Suppressor macrophage treated with lipopolysaccharide for 4 hours (primary cell): ENCODE results near the gene TULP1.

Experiments used
- DNase-seq: peaks from one replicate; pipeline ENCODE4 v3.0.0-alpha.2; 2020

Gene TULP1

DNA sequence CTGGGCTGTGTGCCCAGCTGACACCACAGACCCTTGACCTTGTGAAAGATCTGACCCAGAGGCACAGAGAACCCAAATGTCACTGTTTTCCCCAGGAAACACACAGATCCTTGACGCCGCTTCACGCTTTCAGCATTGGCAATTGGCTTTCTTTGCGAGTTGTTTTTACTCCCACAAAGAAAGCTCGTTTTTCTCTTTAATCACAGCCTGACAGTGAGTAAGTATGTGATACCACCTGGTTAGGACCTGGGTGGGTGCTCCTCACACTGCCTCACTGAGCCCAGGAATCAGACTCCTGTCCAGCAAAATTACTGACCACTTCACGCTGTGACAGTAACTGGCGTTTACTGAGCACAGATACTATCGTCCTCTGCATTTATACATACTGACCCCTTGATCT, 31.5 kb downstream of the TULP1 start:
- DNase-seq = no peak

DNA sequence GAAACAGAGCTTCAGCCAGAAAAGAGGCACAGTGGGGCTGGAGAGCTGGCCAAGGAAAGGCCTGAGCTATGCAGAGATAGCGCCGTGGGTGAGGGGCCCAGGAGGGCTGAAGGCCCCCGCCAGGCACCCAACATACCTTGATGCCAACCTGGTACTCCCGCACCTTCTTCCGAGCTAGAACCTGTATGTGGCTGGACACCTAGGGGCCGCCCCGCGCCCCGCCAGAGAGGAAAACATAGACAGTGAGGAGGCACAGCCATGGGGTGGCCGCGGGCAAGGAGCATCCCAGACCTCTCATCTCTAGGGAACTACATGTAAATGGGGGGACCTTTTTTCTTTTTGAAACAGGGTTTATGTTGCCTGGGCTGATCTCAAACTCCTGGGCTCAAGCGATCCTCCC, 32.5 kb downstream of the TULP1 start:
- no peak for DNase-seq

DNA sequence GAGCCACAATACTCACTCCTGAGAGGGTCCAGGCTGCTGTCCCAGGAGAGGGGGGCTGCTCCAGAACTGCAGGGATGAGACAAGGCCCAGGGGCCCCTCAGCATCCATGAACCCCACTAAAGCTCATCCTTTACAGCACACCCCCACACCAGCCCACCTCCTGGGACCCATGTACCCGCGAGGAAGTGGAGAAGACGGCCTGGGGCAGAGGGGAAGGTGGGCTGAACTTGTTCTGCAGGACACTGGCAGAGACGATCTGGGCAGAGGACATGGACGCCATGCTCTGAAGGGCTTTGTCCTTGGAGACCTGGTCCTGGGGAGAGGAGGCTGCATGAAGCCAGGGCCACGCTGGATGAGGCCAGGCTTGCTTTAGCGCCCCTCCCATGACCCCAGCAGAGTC, 34.4 kb downstream of the TULP1 start:
- no peak for DNase-seq

DNA sequence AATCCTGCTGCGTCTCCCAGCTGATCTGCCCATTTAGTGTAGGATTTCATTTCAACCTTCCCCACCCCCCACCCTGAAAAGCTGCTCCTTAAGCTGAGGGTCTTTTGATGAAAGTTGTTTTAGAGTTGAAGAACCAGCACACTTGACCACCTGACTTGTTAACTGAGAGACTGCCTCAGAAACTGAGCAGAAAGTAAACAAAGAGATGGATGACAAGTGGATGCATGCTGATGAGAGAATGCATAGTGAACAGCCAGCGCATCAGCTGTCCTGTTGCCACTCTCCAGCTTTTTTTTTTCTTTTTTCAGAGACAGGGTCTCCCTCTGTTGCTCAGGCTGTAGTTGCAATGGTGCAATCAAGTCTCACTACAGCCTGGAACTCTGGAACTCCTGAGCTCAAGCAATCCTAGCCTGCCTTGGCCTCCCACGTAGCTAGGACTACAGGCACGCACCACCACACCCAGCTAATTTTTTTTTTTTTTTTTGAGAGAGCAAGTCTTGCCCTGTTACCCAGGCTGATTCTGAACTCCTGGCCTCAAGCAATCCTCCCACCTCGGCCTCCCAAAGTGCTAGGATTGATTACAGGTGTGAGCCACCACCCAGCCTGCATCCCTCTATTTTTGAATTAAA, 35.0 kb downstream of the TULP1 start:
- no peak for DNase-seq

DNA sequence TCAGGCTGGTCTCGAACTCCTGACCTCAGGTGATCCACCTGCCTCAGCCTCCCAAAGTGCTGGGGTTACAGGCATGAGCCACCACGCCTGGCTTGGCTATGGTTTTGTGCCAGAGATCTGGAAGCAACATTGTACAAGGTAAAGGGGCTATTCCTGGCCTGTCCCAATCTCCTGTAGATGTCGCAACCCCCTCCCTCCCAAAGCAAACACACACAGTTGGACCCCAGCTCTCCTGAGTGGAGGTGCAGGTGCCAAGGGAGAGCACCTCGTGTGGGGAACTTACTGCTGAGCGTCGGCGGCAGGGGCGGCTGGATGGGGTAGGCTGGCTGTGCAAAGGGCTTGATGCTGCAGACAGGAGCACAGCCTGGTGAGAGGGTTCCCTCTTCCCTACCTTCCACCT, 35.7 kb downstream of the TULP1 start:
- no peak for DNase-seq

DNA sequence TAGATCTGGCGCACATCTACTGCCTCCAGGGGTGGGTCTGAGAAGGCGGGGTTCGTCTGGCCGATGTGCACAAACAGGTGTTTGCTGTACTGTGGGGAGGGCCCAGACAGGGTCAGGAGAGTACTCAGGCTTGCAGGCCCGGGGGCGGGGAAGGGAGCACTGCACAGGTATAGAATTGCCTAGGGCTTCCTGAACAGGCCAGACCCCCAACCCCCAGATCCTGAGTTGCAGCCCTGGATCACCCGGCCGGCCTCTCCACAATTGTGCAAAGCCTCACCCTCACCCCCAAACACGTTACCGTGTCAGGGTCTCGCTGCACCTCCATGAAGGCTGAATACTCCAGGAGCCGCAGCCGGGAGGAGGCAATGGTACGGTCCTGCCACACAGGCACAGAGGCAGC, 36.7 kb downstream of the TULP1 start:
- no peak for DNase-seq

DNA sequence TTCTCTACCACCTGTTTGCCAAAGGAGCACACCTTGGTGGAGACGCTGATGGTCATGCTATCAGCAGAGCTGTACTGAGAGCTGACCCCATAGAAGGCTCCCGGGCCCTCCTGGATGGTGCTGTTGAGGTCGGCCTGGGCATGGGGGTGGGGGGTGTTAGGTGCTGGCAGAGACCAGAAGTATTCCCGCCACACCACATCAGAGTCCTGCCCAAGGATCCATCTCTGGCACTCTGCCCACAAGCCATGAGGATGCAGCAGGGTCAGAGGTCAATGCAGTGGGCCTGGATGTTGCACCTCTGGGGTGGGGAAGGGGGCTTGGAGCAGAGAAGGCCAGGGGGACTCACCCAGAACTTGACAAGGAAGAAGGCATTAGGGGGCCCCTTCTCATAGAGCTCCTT, 37.1 kb downstream of the TULP1 start:
- DNase-seq = no peak

DNA sequence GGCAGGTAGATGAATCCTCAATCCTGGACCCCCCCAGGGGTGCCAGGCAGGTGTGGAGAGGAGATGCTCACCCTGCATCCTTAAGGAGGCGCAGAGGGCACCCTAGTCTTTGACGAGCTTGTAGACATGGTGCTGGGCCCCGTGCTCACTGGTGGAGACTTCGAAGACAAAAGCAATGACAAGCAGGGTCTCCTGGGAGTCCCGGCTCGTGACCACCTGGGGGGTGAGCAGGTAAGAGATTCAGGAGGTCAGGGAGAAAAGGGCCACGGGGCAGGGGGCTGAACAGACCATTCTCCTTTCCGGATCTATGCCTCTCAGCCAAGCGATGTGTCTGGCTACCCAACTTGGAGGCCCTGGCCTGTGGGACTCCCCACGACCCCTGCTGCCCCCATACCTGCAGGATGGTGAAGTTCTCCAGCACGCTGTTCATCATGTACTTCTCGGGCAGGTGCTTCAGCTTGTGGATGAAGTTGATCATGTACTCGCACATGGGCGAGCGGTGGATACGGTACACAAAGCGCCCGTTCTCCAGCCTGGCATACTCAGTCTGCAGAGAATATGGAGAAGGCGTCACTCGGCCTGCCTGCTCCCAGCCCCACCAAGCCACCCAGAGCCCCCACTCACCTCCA, 37.6 kb downstream of the TULP1 start:
- no peak for DNase-seq

DNA sequence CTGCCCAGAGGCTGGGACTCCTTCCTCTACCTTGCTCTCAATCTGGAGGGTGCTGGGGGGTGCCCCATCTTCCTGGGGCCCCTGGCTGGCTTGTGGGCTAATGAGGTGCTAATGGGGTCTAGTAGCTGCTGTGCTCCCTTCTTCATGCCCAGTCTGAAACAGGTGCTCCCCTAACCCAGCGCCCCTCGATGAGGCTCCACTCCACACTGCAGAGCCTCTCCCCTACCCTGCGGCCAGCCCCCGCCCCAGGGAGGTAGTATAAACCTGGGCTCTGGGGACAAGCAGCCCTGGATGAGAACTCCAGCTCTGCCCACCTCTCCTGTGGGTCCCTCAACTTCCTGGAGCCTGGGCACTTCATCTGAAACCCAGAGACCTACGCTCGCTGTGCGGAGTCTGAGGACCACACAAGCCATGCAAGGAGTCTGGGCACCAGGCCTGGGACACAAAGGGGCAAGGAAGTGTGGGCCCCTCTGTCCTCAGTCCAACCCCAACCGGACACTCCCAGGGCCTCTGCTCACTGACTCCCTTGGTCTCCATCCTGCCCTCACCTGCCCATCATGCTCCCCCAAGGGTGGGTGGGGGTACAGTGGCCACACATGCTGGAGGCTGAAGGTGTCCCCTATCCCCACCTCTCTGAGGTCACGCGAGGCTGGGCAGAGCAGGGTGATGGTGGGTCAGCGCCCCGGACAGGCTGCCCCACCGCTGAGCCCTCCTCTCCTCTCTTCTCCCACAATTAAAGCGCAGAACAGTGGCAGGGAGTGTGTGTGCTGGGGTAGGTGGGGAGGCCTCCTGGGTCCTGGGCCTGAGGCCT, 38.4 kb downstream of the TULP1 start:
- no peak for DNase-seq

DNA sequence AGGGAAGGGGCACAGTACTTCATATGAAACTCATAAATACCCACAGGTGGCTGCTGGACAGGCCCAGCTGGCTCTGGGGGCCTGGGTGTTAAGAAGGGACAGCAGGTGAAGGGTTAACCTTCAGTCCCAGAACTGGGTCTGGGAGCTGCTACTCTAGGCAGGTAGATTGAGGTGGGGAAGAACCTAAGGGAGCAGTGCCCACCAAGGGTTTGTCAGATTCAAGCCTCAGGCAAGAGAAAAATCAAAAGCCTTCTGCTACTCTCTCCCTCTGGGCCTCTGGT, 38.9 kb downstream of the TULP1 start:
- no peak for DNase-seq

DNA sequence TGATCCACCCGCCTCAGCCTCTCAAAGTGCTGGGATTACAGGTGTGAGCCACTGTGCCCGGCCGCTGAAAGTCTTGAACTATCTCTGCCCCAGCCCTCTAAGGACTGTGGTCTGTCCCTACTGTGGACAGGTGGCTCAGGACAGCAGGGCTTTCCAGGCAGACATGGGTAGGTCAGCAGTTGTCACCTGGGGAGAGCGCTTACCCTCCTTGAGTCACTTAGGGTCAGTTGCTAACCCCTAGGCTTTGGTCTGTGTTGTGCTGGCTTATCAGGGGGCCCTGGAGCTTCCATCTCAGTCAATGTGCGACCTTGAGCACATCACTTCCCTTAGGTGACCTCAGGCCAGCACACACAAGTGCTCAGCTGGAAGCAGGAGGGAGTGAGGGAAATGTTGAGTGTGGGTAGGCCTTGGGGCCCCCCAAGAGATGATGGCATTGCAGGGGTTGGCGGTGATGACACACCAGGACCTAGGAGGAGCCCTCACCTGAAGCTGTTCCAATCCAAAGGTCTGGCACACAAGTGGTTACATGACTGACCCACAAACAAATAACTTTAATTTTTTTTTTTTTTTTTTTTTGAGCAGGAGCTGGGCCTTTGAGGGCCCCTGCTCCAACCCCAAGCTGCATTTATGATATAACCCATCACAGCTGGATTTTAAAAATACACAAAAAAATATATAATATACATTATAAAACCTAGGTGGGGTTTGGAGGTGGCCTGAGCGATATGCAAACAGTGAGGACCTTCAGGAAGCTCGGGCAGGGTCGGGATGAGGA, 39.4 kb downstream of the TULP1 start:
- DNase-seq = no peak

DNA sequence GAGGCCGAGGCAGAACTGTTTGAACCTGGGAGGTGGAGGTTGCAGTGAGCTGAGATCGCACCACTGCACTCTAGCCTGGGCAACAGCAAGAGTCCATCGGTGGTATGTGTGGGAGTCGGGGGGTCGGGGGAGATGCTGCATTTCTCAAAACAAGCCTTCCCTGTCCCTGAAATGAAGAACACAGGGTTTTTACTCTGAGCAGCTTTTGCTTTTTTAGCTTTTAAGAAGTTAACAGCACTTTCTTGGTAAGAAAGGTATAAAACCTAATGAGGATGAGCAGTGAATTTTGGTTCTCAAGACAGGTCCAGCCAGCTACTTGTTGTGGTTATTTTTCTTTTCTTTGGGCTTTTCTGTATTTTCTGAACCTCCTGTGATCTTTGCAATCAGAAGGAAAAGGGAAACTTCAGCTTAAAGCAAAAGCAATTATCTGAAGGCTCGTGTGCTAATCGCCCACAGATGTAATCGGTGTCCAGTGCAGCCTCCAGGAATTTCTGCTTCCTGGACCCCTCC, 40.8 kb downstream of the TULP1 start:
- no peak for DNase-seq

DNA sequence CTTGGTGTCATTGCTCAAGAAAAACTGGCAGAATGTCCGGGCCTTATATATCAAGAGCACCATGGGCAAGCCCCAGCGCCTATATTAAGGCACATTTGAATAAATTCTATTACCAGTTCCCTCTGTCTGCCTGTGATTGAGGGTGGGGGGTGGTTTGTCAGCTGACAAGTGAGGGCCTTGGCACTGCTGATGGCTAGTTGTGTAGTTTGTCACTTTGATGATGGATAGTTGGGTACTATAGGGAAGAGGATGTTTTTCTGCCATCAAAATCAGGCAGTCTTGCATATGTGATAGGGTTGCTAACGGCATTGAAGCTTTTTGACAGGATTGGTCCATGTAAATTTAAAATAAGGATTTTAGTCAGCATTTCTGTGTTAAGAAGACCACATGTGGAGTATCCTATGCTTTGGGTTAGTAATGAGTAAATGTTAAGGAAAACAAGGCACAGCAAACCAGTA, 42.0 kb downstream of the TULP1 start:
- no peak for DNase-seq

DNA sequence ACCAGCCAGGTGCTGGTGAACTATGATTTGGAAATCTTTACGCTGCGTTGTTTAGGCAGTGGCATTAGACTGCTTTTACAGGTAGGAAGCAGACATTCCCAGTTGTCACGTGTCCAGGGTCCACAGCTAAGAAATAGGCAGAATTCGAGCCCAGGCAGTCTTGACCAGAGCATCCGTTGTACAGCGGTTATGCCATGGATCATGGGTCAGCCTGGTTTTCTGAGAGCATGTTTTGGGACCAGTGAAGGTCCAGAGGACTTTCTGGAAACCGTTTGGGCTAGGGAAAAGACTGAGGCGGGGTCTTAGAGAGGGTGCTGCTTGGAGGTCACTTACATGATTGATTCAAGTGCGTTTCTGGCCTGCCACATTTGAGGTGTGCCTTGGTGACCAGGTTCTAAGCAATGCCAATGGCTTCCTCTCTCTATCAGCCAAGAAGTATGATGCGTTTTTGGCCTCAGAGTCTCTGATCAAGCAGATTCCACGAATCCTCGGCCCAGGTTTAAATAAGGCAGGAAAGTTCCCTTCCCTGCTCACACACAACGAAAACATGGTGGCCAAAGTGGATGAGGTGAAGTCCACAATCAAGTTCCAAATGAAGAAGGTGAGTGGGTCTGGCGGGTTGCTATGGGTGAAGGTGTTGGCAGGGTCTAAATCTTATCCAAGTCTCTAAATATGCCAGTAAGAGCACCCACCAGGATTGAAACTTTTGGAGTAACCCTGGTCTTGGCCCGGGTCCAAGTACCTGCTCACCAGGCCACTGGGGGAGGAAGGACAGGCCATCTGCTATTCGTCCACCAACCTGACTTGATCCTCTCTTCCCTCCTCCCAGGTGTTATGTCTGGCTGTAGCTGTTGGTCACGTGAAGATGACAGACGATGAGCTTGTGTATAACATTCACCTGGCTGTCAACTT, 42.7 kb downstream of the TULP1 start:
- DNase-seq = no peak

DNA sequence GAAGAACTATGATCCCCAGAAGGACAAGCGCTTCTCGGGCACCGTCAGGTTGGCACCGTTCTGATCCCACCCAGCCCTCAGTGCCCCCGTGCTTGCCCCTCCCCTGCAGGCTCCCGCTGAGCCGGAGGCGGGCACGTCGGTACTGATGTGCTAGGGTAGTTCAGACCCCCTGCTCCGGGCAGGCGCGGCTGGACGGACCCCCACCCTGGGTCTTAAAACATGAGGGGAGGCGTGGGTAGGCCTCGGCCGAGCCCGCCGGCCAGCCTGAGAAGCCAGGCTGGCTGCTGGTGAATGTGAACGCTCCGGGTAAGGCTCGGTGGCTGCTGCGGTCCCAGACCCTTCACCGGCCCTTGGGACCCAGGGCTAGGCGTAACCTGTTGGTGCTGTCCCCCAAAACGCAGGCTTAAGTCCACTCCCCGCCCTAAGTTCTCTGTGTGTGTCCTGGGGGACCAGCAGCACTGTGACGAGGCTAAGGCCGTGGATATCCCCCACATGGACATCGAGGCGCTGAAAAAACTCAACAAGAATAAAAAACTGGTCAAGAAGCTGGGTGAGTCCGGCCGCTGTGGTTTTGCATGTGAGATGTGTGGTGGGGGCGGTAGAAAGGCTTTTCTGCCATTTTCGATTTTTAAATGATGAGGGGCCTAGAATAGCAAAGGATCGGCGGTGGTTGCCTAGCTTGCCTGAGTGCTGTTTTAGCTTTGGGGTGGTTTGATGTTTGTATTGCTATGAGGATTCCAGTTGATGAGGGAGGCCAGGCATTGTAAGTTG, 43.5 kb downstream of the TULP1 start:
- DNase-seq = no peak

DNA sequence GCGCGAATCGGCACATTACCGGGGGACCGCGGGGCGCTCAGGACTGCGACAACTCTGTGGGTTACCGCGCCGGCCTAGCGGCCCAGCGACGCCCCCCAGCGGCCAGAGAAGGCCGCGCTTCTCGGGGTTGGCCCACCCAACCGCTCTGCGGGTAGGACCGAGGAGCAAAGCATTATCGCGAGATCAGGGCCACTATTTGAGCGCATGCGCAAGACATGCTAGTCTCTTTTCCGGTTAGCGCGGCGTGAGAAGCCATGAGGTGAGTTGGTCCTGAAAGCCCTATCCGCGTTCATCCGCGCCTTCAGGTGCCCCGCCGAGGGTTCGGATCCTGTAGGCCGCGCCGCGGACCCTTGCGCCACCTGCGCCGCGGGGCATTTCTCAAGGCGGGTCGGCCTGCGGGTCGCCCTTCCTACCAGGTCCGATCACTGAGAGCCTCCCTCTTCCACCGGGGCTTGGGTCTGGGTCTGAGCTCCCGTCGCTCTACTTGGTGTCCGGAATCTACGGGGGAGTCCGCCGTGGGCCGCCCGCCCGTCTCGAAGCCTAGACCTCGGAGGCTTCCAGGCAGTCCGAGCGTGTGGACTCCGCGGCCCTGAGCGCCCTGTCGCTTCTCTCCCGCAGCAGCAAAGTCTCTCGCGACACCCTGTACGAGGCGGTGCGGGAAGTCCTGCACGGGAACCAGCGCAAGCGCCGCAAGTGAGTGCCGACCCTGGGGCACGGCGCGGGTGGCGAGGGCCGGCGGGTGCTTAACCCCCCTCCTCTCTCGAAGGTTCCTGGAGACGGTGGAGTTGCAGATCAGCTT, 44.3 kb downstream of the TULP1 start, which contains the start of gene RPL10A:
Gene RPL10A, plus strand, starts transcription at position 221 of the 799 bp plus-strand sequence. Its CDS starts 34 bp downstream, at position 255.
- peak; percentile 98 for DNase-seq

DNA sequence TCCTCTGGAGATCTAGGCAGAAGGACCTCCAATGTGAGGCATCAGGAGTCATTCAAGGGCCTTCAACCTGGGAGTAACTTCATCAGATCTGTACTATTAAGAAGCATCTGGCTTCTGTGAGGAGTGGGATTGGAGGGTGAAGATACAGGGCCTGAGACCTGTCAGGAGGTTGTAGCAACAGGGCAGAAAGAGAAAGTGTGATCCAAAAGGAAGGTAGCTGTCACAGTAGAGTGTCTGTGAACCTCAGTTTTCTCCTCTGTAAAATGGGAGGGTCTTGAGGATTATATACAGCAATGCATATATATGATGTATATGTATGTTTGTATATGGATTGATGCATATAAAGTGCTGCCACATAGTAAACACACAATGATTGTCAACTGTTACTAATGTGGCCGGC, 47.0 kb downstream of the TULP1 start:
- no peak for DNase-seq

DNA sequence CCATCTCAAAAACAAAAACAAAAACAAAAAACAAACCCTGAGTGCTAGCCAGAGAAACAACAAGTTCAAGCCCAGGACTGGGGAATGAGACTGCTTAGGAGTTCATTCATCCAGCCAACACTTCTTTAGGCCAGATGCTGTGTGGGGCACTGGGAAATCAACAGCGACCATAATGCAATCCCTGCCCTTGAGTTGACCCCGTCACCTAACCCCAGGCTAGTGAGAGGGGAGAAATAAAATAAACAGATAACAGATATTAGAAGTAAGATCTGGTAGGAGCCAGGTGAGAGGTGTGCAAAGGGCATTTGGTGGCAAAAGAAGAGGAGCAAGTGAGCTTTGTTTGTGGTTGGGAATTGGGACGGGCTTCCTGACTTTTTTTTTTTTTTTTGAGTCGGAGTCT, 49.4 kb downstream of the TULP1 start:
- DNase-seq = no peak

DNA sequence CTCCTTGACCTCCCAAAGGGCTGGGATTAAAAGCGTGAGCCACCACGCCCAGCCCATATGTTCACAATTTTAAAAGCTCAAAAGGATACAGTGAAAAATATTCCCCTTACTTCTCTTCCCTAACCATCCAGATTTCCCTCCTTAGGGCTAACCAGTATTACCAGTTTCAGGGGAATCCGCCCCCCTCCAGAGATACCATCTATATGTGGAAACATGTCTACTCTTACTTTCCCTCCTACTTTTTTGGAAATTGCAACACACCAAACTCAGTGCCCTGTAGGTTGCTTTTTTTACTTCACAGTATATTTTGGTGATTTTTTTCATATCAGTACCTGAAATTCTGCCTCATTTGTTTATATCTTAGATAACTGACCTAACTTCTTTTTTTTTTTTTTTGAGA, 51.4 kb downstream of the TULP1 start:
- no peak for DNase-seq

DNA sequence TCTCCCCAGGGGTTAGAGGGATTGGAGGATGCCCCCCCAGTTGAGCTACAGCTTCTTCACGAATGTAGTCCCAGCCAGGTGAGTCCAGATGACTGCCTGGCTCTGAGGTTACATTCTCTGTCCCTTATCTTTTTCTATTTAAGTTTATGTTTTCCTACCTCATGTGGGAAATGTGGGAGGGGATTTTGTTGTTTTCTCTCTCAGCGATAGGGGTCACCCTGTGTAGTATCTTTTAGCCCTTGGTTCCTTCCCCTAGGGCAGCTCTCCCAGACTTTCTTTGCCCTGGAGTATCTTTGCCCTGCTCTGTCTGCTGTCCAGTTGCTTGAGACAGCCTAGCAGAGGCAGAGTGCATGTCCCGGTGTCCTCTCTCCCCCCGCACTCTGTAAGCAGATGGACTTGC, 54.8 kb downstream of the TULP1 start:
- DNase-seq = no peak
